OCI-LY1 (cell line): ENCODE measurements around the gene SYNGR1.

Source experiments
- H2AFZ ChIP-seq: fragments of 200-600 bp; sonication (generic), shearing (Covaris generic); 2 replicates; pipeline ENCODE4 v1.6.0; 2014; ENCODE audit warnings: antibody characterized with exemption, mild to moderate bottlenecking, low read length
- H3F3A ChIP-seq: fragments of 200-600 bp; sonication (generic), shearing (Covaris generic); 2 replicates; pipeline ENCODE4 v1.6.0; 2014; ENCODE audit warnings: mild to moderate bottlenecking, antibody characterized with exemption, low read length, moderate library complexity; ENCODE audit not compliant: insufficient read depth
- H3K27ac ChIP-seq: fragments of 200-600 bp; sonication (generic); 2 replicates; pipeline ENCODE4 v1.5.1; 2014; ENCODE audit warnings: low read length, mixed run types, mild to moderate bottlenecking, low read depth; ENCODE audit not compliant: poor library complexity, severe bottlenecking
- H3K27me3 ChIP-seq: fragments of 200-600 bp; sonication (generic); 2 replicates; pipeline ENCODE4 v1.6.0; 2014; ENCODE audit warnings: antibody characterized with exemption, mild to moderate bottlenecking, low read length, moderate library complexity; ENCODE audit not compliant: insufficient read depth
- H3K36me3 ChIP-seq: fragments of 200-600 bp; sonication (generic); 2 replicates; pipeline ENCODE4 v1.6.1; 2014; ENCODE audit warnings: mild to moderate bottlenecking, antibody characterized with exemption, low read length, moderate library complexity, mixed read lengths; ENCODE audit not compliant: insufficient read depth
- H3K4me1 ChIP-seq: fragments of 200-600 bp; sonication (generic); 2 replicates; pipeline ENCODE4 v1.5.1; 2014; ENCODE audit warnings: mild to moderate bottlenecking, low read length, moderate library complexity; ENCODE audit not compliant: insufficient read depth, severe bottlenecking
- H3K4me2 ChIP-seq: fragments of 200-600 bp; sonication (generic), shearing (Covaris generic); 2 replicates; pipeline ENCODE4 v1.6.1; 2014; ENCODE audit warnings: low read length
- H3K4me3 ChIP-seq: fragments of 200-600 bp; sonication (generic); 2 replicates; pipeline ENCODE4 v1.5.1; 2014; ENCODE audit warnings: low read length, low read depth, mild to moderate bottlenecking, mixed read lengths; ENCODE audit not compliant: poor library complexity, severe bottlenecking
- H3K79me2 ChIP-seq: fragments of 200-600 bp; shearing (Covaris generic); 2 replicates; pipeline ENCODE4 v1.6.1; 2016; ENCODE audit warnings: mixed run types, low read length, mixed read lengths; ENCODE audit not compliant: insufficient read depth
- H3K9ac ChIP-seq: fragments of 200-600 bp; sonication (generic), shearing (Covaris generic); 2 replicates; pipeline ENCODE4 v1.6.1; 2014; ENCODE audit warnings: mild to moderate bottlenecking, low read length, mixed read lengths
- H3K9me2 ChIP-seq: fragments of 200-600 bp; sonication (generic), shearing (Covaris generic); 2 replicates; pipeline ENCODE4 v1.6.1; 2014; ENCODE audit warnings: low read depth, mild to moderate bottlenecking, low read length, mixed read lengths
- H3K9me3 ChIP-seq: fragments of 200-600 bp; shearing (Covaris generic); 2 replicates; pipeline ENCODE4 v1.6.1; 2014; ENCODE audit warnings: low read length, mixed read lengths
- H4K20me1 ChIP-seq: fragments of 200-600 bp; sonication (generic), shearing (Covaris generic); 2 replicates; pipeline ENCODE4 v1.6.0; 2016; ENCODE audit warnings: mild to moderate bottlenecking, low read length; ENCODE audit not compliant: insufficient read depth
- EZH2 ChIP-seq: fragments of 200-600 bp; sonication (generic), shearing (Covaris generic); IDR thresholded peaks from 2 replicates; pipeline ENCODE4 v1.8.0; 2017; ENCODE audit warnings: borderline replicate concordance, mixed run types, mild to moderate bottlenecking, antibody characterized with exemption, low read length, moderate library complexity, mixed read lengths
- TF ChIP-seq, protein P1 (sequence below): fragments of 200-600 bp; sonication (generic), shearing (Covaris generic); IDR thresholded peaks from 2 replicates; pipeline ENCODE4 v1.5.1; 2017; ENCODE audit warnings: mild to moderate bottlenecking, antibody characterized with exemption, low read length, moderate library complexity, mixed read lengths

SYNGR1 gene

DNA sequence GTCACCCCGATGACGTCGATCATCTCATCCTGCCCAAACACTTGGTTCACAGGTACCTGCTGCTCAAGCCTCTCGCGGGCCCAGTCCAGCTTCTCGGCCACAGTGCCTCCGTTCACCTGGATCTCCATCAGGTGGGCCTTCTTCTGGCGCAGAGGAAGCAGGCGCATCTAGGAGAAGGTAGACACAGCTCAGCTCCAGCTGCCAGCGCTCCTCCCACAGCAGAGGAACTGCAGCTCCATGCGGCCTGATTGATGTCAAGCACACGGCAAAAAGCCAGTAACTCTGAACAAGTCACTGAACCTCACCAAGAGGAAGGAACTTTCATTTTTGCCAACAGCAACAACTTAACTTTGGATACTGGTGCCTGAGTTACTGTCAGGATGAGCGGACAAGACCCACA, 34.4 kb upstream of the SYNGR1 start:
- Histone ChIP-seq H2AFZ (no peak overlapping the region), H3F3A (0 out of 2 replicates have a peak, but pooled peaks cover 5% of the 10 kb centered on the region), H3K9me2 (no peaks in the 10 kb centered on the region), H3K4me1 (peaks cover 26% of the 10 kb centered on the region), H3K9me3 (no peaks in the 10 kb centered on the region), H3K27me3 (0 out of 2 replicates have a peak, but pooled peaks cover 2% of the 10 kb centered on the region), H3K27ac (no peak overlapping the region), H3K9ac (no peak overlapping the region), H3K36me3 (peaks cover 77% of the 10 kb centered on the region), H4K20me1 (no peaks in the 10 kb centered on the region), H3K79me2 (peaks cover 7% of the 10 kb centered on the region; the same call in 1 of the 2 replicates), H3K4me3 (no peak overlapping the region), H3K4me2 (no peak overlapping the region)
- no peak for TF ChIP-seq EZH2
- TF ChIP-seq, protein P1, sequence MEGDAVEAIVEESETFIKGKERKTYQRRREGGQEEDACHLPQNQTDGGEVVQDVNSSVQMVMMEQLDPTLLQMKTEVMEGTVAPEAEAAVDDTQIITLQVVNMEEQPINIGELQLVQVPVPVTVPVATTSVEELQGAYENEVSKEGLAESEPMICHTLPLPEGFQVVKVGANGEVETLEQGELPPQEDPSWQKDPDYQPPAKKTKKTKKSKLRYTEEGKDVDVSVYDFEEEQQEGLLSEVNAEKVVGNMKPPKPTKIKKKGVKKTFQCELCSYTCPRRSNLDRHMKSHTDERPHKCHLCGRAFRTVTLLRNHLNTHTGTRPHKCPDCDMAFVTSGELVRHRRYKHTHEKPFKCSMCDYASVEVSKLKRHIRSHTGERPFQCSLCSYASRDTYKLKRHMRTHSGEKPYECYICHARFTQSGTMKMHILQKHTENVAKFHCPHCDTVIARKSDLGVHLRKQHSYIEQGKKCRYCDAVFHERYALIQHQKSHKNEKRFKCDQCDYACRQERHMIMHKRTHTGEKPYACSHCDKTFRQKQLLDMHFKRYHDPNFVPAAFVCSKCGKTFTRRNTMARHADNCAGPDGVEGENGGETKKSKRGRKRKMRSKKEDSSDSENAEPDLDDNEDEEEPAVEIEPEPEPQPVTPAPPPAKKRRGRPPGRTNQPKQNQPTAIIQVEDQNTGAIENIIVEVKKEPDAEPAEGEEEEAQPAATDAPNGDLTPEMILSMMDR = no peak

GRCh38 chr22:39316440-39317083, 33.2 kb upstream of the SYNGR1 start:
- Histone ChIP-seq H2AFZ (no peak overlapping the region), H3F3A (0 out of 2 replicates have a peak, but pooled peaks cover 5% of the 10 kb centered on the region), H3K4me2 (peak overlapping the region; percentile 90), H3K4me1 (peaks cover 26% of the 10 kb centered on the region), H3K9ac (no peak overlapping the region), H3K36me3 (peaks cover 75% of the 10 kb centered on the region), H3K4me3 (peak overlapping the region; percentile 83), H4K20me1 (no peaks in the 10 kb centered on the region), H3K9me2 (no peaks in the 10 kb centered on the region), H3K9me3 (no peaks in the 10 kb centered on the region), H3K79me2 (peaks cover 7% of the 10 kb centered on the region; the same call in 1 of the 2 replicates), H3K27ac (no peak overlapping the region), H3K27me3 (no peaks in the 10 kb centered on the region)
- TF ChIP-seq, protein P1 = peak; percentile 74
- no peak for TF ChIP-seq EZH2

DNA sequence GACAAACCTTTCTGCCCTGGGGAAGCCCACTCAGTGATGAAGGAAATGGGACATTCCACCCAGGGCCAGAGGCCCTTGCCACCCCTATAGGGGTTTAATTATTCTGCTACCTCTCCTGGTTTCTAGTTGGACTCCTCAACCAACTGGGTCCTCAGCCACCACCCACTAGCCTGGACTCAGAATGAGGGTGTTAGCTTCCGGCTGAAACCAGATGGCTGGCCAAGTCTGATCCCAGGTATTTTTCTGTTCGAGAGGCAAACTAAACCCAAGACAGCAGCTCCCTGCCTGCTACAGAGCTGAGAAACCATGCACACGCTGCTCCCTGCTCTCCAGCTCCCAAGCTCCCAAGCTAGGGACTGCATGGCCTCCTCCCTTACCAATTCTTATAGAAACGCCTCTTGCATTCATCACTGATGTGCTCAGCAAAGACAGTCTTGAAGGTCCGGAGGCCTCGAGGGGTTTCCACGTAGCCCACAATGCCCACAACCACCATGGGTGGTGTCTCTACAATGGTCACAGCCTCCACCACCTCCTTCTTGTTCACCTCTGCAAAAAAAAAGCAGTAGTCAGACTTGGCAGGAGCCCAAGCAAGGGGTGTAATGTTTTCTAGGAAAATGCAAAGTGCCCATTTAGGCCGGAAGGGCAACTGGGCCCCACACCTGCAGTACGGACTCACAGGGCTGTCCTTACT, 32.6 kb upstream of the SYNGR1 start:
- no peaks in the 10 kb centered on the region for H4K20me1 ChIP-seq
- H3K9me3 ChIP-seq = no peaks in the 10 kb centered on the region
- H3K4me2 ChIP-seq = peak overlapping the region; percentile 90
- peak overlapping the region; percentile 80 for H3K27ac ChIP-seq
- H3K27me3 ChIP-seq = no peaks in the 10 kb centered on the region
- no peaks in the 10 kb centered on the region for H3K9me2 ChIP-seq
- H3K4me1 ChIP-seq = peaks cover 26% of the 10 kb centered on the region
- H3K79me2 ChIP-seq = peaks cover 7% of the 10 kb centered on the region; the same call in 1 of the 2 replicates
- H2AFZ ChIP-seq = no peak overlapping the region
- peak overlapping the region; percentile 83 for H3K4me3 ChIP-seq
- 0 out of 2 replicates have a peak, but pooled peaks cover 4% of the 10 kb centered on the region for H3F3A ChIP-seq
- TF ChIP-seq, protein P1 = no peak
- TF ChIP-seq EZH2 = no peak
- H3K36me3 ChIP-seq = peaks cover 69% of the 10 kb centered on the region
- no peak overlapping the region for H3K9ac ChIP-seq
